Cardiac septum (tissue), 1 donor: Measurements from ENCODE around the gene INTS11. TPM values are rescaled to one million over a fixed set of nuclear protein-coding genes. Genes with fewer than 3 reads are reported as not detected.

Source experiments
- DNase-seq: peaks from one replicate; pipeline ENCODE4 v3.0.0-alpha.2; 2020; ENCODE audit warnings: low spot score
- intact Hi-C: fragments of 100-400 bp; cut with DNase I; formaldehyde crosslinking; loops from one replicate; pipeline ENCODE4 v1.14.0; 2022
- total RNA-seq: library from RNA; stranded (reverse); fragmentation: NEBNext Ultra II Directional; extraction: Animal tissue kit (Norgen Biotek cat#: 25700); gene quantifications from one replicate; pipeline ENCODE4 v1.2.1, GENCODE V29; 2021
- donor health status: DM: no; HTN: no; CAD: no.

INTS11 gene
- total RNA-seq, 1 donor from 2014 or later, result 73.8 TPM

DNA sequence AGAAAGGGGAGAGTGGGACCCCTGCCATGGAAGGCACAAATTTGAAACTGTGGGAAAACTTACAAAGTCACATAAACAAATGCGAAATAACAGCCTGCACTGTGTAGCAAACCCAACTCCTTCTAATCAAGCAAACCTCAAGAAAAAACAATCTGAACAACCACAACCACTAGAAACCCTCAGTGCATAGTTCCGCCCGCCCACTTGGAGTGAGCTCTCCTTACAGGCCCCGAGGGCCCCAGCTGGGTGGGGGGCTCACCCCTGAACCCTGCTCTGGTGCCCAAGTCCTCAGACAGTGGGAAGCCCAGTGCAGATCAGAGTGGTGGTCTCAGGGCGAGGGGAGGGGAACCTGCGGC, 34.8 kb upstream of the INTS11 start:
- intact Hi-C loops, result loop anchor here (5.0 kb wide), 1 partner anchor 73 kb away; no protein-coding TSS in a partner anchor
- DNase-seq, result no peak

- DNase-seq, result no peak
- intact Hi-C loops, result loop anchor here (5.0 kb wide), 1 partner anchor 74 kb away; no protein-coding TSS in a partner anchor
Measured at GRCh38 chr1:1358433-1359271, 34.2 kb upstream of the INTS11 start, which contains the start of gene MXRA8. MXRA8 (minus strand) TSS chr1:1358555; CDS start chr1:1358504, 51 bp downstream.

GRCh38 chr1:1357871-1358432, 33.5 kb upstream of the INTS11 start:
- intact Hi-C loops, result loop anchor here (5.0 kb wide), 1 partner anchor 74 kb away; no protein-coding TSS in a partner anchor
- no peak for DNase-seq

DNA sequence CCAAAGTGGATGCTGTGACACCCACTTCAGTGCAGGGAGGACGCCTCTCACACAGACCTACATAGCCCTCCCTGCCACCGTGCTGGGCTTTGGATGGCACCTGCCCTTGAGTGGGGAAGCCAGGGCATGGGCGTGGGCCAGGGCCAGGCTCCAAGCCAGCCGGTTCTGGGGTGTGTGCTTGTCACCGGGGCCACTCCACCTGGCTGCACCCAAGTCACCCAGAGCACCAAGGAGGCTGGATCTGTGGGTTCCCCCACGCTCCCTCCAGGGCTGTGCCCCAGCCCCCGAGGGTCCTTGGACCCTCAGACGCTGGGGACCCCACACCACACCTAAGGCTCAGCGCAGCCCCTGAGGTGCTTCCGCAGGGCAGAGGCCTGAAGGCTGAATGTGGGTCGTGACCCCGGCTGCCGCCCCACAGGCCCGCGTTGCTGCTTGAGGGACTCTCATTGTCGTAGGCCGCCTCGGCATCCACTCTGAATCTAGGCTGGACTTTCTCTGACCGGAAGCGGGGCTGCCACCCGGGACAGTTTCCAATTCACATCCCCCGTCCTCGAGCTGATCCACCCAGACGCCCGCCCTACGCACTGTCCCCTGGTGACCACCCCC, 32.4 kb upstream of the INTS11 start:
- DNase-seq, result no peak
- intact Hi-C loops, result loop anchor here (5.0 kb wide), 1 partner anchor 75 kb away; no protein-coding TSS in a partner anchor

DNA sequence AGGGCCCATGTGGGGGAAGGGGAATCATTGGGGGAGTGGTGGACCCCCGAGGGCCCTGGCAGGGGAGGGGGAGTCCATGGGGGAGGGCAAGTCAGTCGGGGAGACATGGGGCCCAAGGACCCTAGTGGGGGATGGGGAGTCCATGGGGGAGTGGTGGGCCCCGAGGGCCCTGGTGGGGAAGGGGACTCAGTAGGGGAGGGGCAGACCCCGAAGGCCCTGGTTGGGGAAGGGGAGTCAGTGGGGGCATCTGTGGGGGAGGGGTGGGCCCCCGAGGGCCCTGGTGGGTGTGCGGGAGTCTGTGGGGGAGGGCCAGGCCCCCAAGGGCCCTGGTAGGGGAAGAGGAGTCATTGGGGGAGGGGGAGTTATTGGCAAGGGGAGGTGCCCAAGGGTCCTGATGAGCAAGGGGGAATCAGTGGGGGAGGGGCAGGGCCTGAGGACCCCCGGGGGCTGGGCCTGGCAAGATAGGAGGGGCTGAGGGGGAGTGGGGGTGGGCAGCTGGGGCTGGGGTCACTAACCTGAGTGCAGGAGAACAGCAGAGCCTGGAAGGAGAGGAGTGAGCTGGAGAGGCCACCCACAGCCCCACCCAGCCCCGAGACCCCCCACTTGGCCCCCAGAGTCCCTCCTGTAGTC, 31.8 kb upstream of the INTS11 start:
- intact Hi-C loops, result loop anchor here (5.0 kb wide), 1 partner anchor 76 kb away; no protein-coding TSS in a partner anchor
- no peak for DNase-seq

- no peak for DNase-seq
- intact Hi-C loops, result loop anchor here (5.0 kb wide), 1 partner anchor 77 kb away; no protein-coding TSS in a partner anchor
Measured at GRCh38 chr1:1355416-1355815, 31.0 kb upstream of the INTS11 start.

DNA sequence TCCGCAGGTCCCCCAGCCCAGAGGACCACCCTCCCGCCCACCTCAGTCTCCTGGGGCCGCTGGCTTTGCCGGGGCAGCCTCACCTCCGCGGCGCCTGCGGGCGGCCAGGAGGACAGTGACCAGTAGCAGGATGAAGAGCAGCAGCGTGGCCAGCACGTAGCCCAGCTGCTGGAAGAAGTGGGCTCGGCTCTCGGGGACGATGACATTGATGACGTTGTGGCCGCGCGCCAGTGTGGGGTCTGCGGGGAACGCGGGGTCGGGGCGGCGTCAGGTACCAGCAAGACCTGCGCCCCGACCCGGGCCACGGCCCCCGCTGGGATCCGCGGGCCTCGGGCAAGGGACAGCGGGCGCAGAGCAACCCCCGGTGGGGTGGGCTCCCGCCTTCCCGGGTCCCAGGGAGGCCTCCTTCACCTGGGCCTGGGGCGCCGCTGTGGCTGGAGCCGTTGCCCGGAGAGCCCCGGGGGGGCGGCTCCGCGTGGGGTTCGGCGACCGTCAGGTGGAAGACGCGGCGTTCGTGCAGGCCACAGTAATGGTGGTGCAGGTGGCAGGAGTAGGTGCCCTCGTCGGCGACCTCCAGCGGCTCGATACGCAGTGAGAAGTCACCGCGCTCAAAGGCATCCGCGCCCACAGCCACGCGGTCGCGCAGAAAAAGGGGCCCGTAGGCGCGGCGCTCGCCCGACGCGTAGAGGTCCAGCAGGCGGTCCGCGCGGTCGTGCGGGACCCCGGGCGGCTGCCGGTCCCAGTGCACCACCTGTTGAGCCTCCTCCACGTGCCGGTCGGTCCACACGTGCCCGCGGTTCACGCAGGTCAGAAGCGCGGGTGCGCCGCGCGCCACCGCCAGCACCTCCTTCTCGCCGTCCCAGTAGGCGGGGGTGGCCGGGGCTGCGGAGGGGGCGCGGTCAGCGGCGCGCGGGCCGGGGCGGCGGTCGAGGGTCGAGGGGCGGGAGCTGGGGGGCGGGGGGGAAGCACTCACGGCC, 30.1 kb upstream of the INTS11 start:
- DNase-seq, result no peak
- intact Hi-C loops, result loop anchor here (5.0 kb wide), 1 partner anchor 78 kb away; no protein-coding TSS in a partner anchor

DNA sequence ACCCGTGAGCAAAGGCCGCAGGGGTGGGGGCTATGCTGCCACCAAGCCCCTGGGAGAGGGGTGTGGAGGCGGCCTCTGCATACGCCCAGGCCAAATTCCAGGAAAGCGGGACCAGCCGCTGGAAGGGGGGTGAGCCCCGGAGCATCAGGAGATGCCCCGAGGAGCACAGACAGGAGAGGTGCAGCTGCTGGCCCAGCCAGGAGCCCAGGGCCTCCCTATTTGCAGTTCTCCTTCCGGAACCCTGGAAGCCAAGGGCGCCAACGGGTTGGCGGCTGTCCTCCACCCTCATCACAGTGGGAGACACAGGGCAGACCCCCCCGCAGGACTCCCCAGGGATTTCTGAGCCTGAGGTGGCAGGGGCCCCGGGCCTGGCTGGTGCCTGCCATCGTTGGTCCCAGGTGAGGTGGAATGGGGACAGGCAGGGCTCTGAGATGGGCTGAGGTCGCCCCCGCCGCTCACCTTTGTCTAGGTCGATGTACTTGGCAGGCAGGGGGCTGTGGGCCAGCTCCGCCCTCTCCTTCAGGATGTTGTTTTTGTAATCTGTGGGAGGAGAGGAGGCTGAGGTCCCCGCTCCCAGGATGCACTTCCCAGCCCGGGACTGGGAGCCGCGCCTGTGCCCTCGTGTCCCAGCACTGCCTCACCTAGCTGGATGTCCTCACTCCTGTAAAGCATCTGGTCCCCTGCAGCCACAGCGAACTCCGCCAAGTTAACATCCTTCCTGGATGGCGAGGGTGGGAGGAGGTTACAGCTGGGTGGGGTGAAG, 29.1 kb upstream of the INTS11 start:
- DNase-seq, result no peak
- intact Hi-C loops, result no loop called here

DNA sequence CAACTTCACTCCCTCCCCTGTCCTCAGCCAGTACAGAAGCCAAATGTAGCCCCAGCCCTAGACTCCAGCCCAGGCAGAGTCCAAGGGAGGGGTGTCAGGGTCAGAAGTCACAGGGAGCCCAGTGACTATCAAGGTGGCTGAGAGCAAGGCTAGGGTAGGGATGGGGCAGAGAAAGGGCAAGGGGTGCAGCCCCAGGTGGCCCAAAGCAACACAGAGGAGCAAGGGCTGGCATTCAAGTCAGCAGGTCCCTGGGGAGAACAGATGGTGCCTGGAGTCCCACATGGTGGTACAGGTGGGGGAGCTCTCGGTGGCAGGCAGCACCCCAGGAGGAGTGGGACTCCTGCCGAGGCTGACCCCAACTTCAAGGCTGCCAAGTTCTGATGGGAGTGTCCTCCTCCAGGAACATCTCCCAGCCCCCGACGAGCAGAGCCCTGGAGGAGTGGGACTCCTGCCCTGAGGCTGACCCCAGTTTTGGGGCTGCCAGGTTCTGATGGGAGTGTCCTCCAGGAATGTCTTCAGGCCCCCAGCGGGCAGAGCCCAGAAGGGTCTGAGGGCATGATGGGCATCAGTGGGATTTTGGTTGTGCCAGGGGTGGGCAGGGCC, 28.4 kb upstream of the INTS11 start:
- intact Hi-C loops, result no loop called here
- DNase-seq, result no peak

DNA sequence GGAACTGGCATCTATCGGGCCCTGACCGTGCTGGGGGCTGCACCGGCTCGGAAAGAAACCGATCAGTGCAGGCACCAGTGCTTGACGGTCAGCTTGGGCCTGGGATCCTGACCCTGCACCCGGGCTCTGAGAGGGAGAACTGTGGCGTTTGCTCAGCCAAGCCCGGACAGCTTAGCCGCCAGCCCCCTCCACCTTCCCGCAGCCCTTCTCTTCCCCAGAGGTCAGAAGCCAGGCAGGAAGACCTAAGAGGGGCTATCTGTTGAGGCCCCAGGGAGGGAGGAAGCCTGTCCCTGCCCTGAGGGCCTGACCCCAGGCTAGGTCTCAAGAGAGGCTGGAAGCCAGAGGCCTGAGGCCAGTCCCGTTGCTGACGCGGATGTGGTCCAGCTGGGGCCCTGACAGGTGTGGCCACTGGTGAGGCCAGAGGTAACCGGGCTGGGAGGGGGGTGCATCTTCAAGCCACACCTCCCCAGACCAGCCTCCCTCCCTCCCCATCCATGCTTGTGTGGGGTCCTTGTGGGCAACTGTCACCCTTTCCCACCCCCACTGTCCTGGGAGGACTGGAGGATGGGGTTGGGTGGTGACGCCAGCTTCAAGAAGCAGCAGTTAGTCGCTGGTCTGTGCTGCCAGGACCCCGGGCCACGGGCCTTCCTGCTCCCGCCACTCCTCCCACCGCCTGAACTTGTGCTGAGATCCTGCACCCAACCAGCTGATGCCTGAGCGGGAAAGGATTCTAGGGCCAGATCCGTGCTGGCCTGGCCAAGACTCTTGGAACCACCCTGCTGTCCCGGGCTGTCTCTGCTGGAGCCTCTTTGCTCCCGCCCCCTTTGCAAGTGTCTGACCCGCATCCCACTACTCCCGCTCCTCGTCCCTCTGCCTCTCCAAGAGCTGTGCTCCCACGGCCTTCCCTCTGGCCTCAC, 27.3 kb upstream of the INTS11 start:
- DNase-seq, result no peak
- intact Hi-C loops, result no loop called here

- intact Hi-C loops, result loop anchor here (2.0 kb wide), 2 partner anchors 25 to 41 kb away; partner anchors contain the start of genes AURKAIP1 and PUSL1
- no peak for DNase-seq
Measured at GRCh38 chr1:1349256-1350012, 25.0 kb upstream of the INTS11 start, which contains the start of gene DVL1. DVL1 (minus strand) TSS chr1:1349418; CDS start chr1:1349065, 353 bp downstream.

- intact Hi-C loops, result loop anchor here (2.0 kb wide), 2 partner anchors 26 to 40 kb away; partner anchors contain the start of genes AURKAIP1 and PUSL1
- DNase-seq, result no peak
Measured at GRCh38 chr1:1348420-1349255, 24.2 kb upstream of the INTS11 start.

DNA sequence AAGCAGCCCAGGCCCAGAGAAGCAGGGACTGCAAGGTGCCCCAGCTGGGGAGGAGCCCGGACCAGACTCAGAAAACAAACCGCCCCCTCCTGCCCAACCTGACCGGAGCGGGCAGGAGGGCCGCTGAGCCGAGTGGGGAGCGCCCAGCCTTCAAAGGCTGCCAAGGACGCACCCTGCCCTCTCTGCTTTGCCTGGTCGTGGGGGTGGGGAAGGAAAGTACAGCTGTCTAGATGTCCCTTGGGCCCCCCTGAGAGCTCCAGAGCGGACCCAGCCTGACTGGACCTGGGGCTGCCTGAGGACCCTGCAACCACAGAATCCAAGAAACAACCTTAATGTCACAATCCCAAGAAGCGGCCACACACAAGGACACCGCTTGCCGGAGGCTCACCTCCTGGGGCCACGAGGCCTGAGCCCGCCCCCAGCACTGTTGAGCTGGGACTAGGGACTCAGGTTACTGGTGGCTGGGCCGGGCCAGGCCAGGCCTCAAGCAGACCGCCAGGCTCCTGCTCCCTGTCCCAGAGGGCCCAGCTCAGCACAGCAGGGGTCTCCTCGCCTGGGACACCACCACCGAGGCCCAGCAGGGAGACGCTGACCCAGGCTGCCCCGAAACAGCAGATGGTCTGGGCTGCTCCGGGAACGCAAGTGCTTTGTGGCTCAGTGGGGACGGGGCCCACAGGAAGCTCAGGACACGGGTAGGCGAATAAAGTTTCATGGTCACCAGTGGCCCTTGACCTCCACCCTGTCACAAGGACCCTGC, 23.4 kb upstream of the INTS11 start:
- no peak for DNase-seq
- intact Hi-C loops, result loop anchor here (2.0 kb wide), 3 partner anchors 23 to 39 kb away; partner anchors contain the start of genes AURKAIP1, CPTP, INTS11 and PUSL1
